HCT116 (cell line): ENCODE data around the gene FBXO42. TPM values are rescaled to one million over a fixed set of nuclear protein-coding genes. Genes with fewer than 3 reads are reported as not detected.

Experiments used
- ATAC-seq: fragments of 200-7000 bp; cut with Tn5 transposase; 2 replicates; pipeline ENCODE4 v1.9.1; 2020; ENCODE audit warnings: mild to moderate bottlenecking, moderate library complexity
- BruUV-seq: library from RNA; stranded (reverse); fragments of 400-500 nt; replicated peaks from 2 replicates; lab custom pipeline; 2021; lab: Mats Ljungman, UMichigan
- CTCF ChIA-PET: fragments of 300-600 bp; sonication (Branson Sonifier 250); formaldehyde crosslinking; loops from one replicate; lab custom pipeline; 2021; ENCODE audit warnings: antibody characterized with exemption; lab: Charles Lee
- POLR2A ChIA-PET: fragments of 300-600, 350-600 bp; sonication (Branson Sonifier 250); formaldehyde crosslinking; loops from one replicate; lab custom pipeline; 2021; ENCODE audit warnings: antibody characterized with exemption; lab: Charles Lee
- RAD21 ChIA-PET, 2 experiments: fragments of 300-600 bp; sonication (Branson Sonifier 250); formaldehyde crosslinking; loops; one replicate each; lab custom pipeline; 2023; ENCODE audit warnings: low total read pairs in 2 of 2; ENCODE audit not compliant: uncharacterized antibody in 2 of 2, unreplicated experiment in 2 of 2, low non-redundant PET in 1 of 2; lab: Charles Lee
- DNase-seq: peaks from one replicate; pipeline ENCODE4 v3.0.0-alpha.2; 2010; ENCODE audit warnings: low read depth, low spot score
- H2AFZ ChIP-seq: fragments of 200-600 bp; shearing (Covaris generic), sonication (generic); 2 replicates; pipeline ENCODE4 v1.6.1; 2017; ENCODE audit warnings: low read depth, mixed run types, mixed read lengths, antibody characterized with exemption, low read length; ENCODE audit not compliant: poor library complexity, severe bottlenecking
- H3K27ac ChIP-seq: 2 replicates; pipeline ENCODE4 v1.5.1; 2012; ENCODE audit warnings: low read depth, low read length
- H3K27me3 ChIP-seq: fragments of 200-600 bp; sonication (generic); 2 replicates; pipeline ENCODE4 v1.6.1; 2016; ENCODE audit warnings: mixed run types, low read length, mixed read lengths; ENCODE audit not compliant: insufficient read depth
- H3K36me3 ChIP-seq, 2 experiments: fragments of 200-500 bp in 1 of 2; fragments of 200-600 bp in 1 of 2; sonication (Bioruptor generic) in 1 of 2; sonication (generic) in 1 of 2; 2 replicates each; pipeline versions ENCODE4 v1.5.1 to v1.6.1; 2014 to 2016; ENCODE audit warnings: low read length in 2 of 2, inconsistent platforms in 1 of 2, mixed read lengths in 1 of 2, mixed run types in 1 of 2; ENCODE audit not compliant: insufficient read depth in 2 of 2, control insufficient read depth in 1 of 2
- H3K4me1 ChIP-seq, 2 experiments: fragments of 200-600 bp in 1 of 2; sonication (generic) in 1 of 2; 2 replicates each; pipeline versions ENCODE4 v1.5.1 to v1.6.1; 2012 to 2017; ENCODE audit warnings: low read length in 2 of 2, inconsistent platforms in 1 of 2, mild to moderate bottlenecking in 1 of 2, mixed read lengths in 1 of 2, mixed run types in 1 of 2, moderate library complexity in 1 of 2; ENCODE audit not compliant: insufficient read depth in 2 of 2, control insufficient read depth in 1 of 2
- H3K4me2 ChIP-seq: fragments of 200-600 bp; sonication (generic); 2 replicates; pipeline ENCODE4 v1.6.1; 2017; ENCODE audit warnings: mixed run types, low read length, mixed read lengths
- H3K4me3 ChIP-seq, 2 experiments: fragments of 200-600 bp in 1 of 2; sonication (generic) in 1 of 2; replicated peaks in 1 of 2; 2 replicates each; pipeline ENCODE4 v1.5.1; 2011 to 2016; ENCODE audit warnings: low read length in 2 of 2, control low read depth in 1 of 2, low read depth in 1 of 2, mild to moderate bottlenecking in 1 of 2, mixed read lengths in 1 of 2, mixed run types in 1 of 2
- H3K79me2 ChIP-seq: fragments of 200-600 bp; sonication (generic); 2 replicates; pipeline ENCODE4 v1.6.1; 2017; ENCODE audit warnings: mild to moderate bottlenecking, mixed run types, low read length, moderate library complexity, mixed read lengths; ENCODE audit not compliant: insufficient read depth
- H3K9ac ChIP-seq: fragments of 200-600 bp; sonication (generic); 2 replicates; pipeline ENCODE4 v1.6.1; 2016; ENCODE audit warnings: low read length, mixed read lengths
- H3K9me2 ChIP-seq: fragments of 200-600 bp; sonication (generic), shearing (Covaris generic); 2 replicates; pipeline ENCODE4 v1.6.1; 2017; ENCODE audit warnings: mixed run types, mild to moderate bottlenecking, moderate library complexity; ENCODE audit not compliant: insufficient read depth
- H3K9me3 ChIP-seq, 2 experiments: fragments of 200-500 bp in 1 of 2; fragments of 200-600 bp in 1 of 2; sonication (Bioruptor generic) in 1 of 2; sonication (generic) in 1 of 2; 2 replicates each; pipeline ENCODE4 v1.6.1; 2014 to 2017; ENCODE audit warnings: low read length in 2 of 2, mixed read lengths in 2 of 2, inconsistent platforms in 1 of 2, low read depth in 1 of 2, mild to moderate bottlenecking in 1 of 2, mixed run types in 1 of 2, moderate library complexity in 1 of 2; ENCODE audit not compliant: control insufficient read depth in 1 of 2, insufficient read depth in 1 of 2
- H4K20me1 ChIP-seq: fragments of 200-600 bp; sonication (generic), shearing (Covaris generic); 2 replicates; pipeline ENCODE4 v1.6.1; 2017; ENCODE audit warnings: mixed run types, mild to moderate bottlenecking, moderate library complexity; ENCODE audit not compliant: insufficient read depth
- ATF3 ChIP-seq: IDR thresholded peaks from 2 replicates; pipeline ENCODE4 v1.6.1; 2012
- CBX3 ChIP-seq: IDR thresholded peaks from 2 replicates; pipeline ENCODE4 v1.6.1; 2012; ENCODE audit warnings: low read depth
- CEBPB ChIP-seq: IDR thresholded peaks from 2 replicates; pipeline ENCODE4 v1.6.1; 2012; ENCODE audit warnings: low read depth
- CTCF ChIP-seq, 3 experiments: fragments of 200-600 bp in 1 of 3; sonication (generic) in 1 of 3; IDR thresholded peaks in 2 of 3; conservative IDR thresholded peaks in 1 of 3; 2 replicates each; pipeline ENCODE4 v1.5.1; 2012 to 2017; ENCODE audit warnings: low read depth in 2 of 3, low read length in 2 of 3, antibody characterized with exemption in 1 of 3, borderline replicate concordance in 1 of 3, control low read depth in 1 of 3, mild to moderate bottlenecking in 1 of 3, mixed read lengths in 1 of 3, mixed run types in 1 of 3, moderate library complexity in 1 of 3; ENCODE audit not compliant: insufficient read depth in 1 of 3
- EGR1 ChIP-seq: IDR thresholded peaks from 2 replicates; pipeline ENCODE4 v1.6.1; 2012; ENCODE audit warnings: low read depth
- EZH2 ChIP-seq: fragments of 200-600 bp; sonication (generic); IDR thresholded peaks from 2 replicates; pipeline ENCODE4 v1.6.1; 2017; ENCODE audit warnings: antibody characterized with exemption, mixed run types
- EZH2phosphoT487 ChIP-seq: fragments of 200-600 bp; IDR thresholded peaks from 2 replicates; pipeline ENCODE4 v1.6.1; 2018; ENCODE audit warnings: antibody characterized with exemption, borderline replicate concordance
- FOSL1 ChIP-seq: IDR thresholded peaks from 2 replicates; pipeline ENCODE4 v1.6.1; 2012; ENCODE audit warnings: low read depth
- JUND ChIP-seq: IDR thresholded peaks from 2 replicates; pipeline ENCODE4 v1.6.1; 2012
- MAX ChIP-seq: IDR thresholded peaks from 2 replicates; pipeline ENCODE4 v1.6.1; 2012
- POLR2A ChIP-seq: IDR thresholded peaks from 2 replicates; pipeline ENCODE4 v1.7.0; 2011; ENCODE audit warnings: borderline replicate concordance; ENCODE audit not compliant: insufficient read depth, insufficient read length; ENCODE audit errors: extremely low read depth
- POLR2AphosphoS5 ChIP-seq: IDR thresholded peaks from 2 replicates; pipeline ENCODE4 v1.6.1; 2011; ENCODE audit warnings: mild to moderate bottlenecking, low read depth, low read length, moderate library complexity
- RAD21 ChIP-seq: IDR thresholded peaks from 2 replicates; pipeline ENCODE4 v1.6.1; 2012; ENCODE audit warnings: low read depth, mild to moderate bottlenecking
- SIN3A ChIP-seq: IDR thresholded peaks from 2 replicates; pipeline ENCODE4 v1.6.1; 2012; ENCODE audit warnings: low read depth
- SRF ChIP-seq: IDR thresholded peaks from 2 replicates; pipeline ENCODE4 v1.6.1; 2012; ENCODE audit warnings: low read depth
- ZBTB33 ChIP-seq: IDR thresholded peaks from 2 replicates; pipeline ENCODE4 v1.6.1; 2011; ENCODE audit warnings: mild to moderate bottlenecking, low read length, moderate library complexity; ENCODE audit not compliant: insufficient replicate concordance; ENCODE audit errors: extremely low read depth
- ZFX ChIP-seq: fragments of 450-650 bp; IDR thresholded peaks from 2 replicates; pipeline ENCODE4 v1.6.1; 2017
- ZNF274 ChIP-seq: fragments of 200-500 bp; sonication (Bioruptor generic); IDR thresholded peaks from 2 replicates; pipeline ENCODE4 v1.6.1; 2014; ENCODE audit warnings: mild to moderate bottlenecking, low read depth, low read length, inconsistent platforms
- intact Hi-C: fragments of 100-400 bp; cut with micrococcal nuclease; formaldehyde crosslinking; loops from 2 replicates; pipeline ENCODE4 v1.10.0; 2022
- total RNA-seq: library from RNA; stranded (reverse); gene quantifications from one replicate; pipeline ENCODE4 v1.2.1, GENCODE V29; 2021; ENCODE audit not compliant: unreplicated experiment

FBXO42 gene
- total RNA-seq, 1 experiment from 2014 or later: 20.6 TPM

- no peak for TF ChIP-seq EGR1
- TF ChIP-seq SRF: no peak
- no peak for TF ChIP-seq MAX
- TF ChIP-seq ZFX: no peak
- TF ChIP-seq CTCF (IDR thresholded peaks at IDR 0.05 in 2 of 3, conservative IDR thresholded peaks at IDR 0.05 in 1 of 3; ENCODE audit: borderline replicate concordance in 1 of 3, insufficient read depth in 1 of 3, low read depth in 2 of 3, low read length in 2 of 3): no peak
- TF ChIP-seq RAD21: no peak
- no peak for TF ChIP-seq POLR2AphosphoS5
- no peak for TF ChIP-seq POLR2A
- no peak for TF ChIP-seq ZNF274
- TF ChIP-seq CBX3: no peak
- TF ChIP-seq FOSL1: no peak
- no peak for TF ChIP-seq ZBTB33
- TF ChIP-seq EZH2: no peak
- TF ChIP-seq ATF3: no peak
- no peak for TF ChIP-seq EZH2phosphoT487
- no peak for TF ChIP-seq JUND
- no peak for TF ChIP-seq SIN3A
- no peak for TF ChIP-seq CEBPB
These were observed 41.6 kb upstream of the FBXO42 start for GRCh38 chr1:16393570-16394521.

More at GRCh38 chr1:16393570-16394521, 41.6 kb upstream of the FBXO42 start:
- no TSS peak for BruUV-seq
- no peak overlapping the region for H3K4me2 ChIP-seq
- no peak overlapping the region for H3K9ac ChIP-seq
- H3K9me3 ChIP-seq: no peaks in the 10 kb centered on the region
- peaks cover 18% of the 10 kb centered on the region for H4K20me1 ChIP-seq
- ChIA-PET POLR2A (interaction anchor here (0.6 kb wide), 1 partner anchor 17 kb away, joined by 3 read pairs; no protein-coding TSS in a partner anchor), CTCF (interaction anchor here (0.6 to 0.9 kb wide), 2 partner anchors 30 to 227 kb away, joined by 3 read pairs; no protein-coding TSS in a partner anchor), RAD21 (no interaction called here)
- H3K27ac ChIP-seq: no peak overlapping the region
- intact Hi-C loops: no loop called here
- H2AFZ ChIP-seq: no peak overlapping the region
- no peak for DNase-seq
- no peak overlapping the region for H3K4me3 ChIP-seq
- peak; percentile 66 for ATAC-seq
- H3K4me1 ChIP-seq: peaks cover 0 to 10% of the 10 kb centered on the region in 2 experiments; a peak in 2 of 4 replicates
- peaks cover 55% of the 10 kb centered on the region for H3K79me2 ChIP-seq
- H3K27me3 ChIP-seq: no peaks in the 10 kb centered on the region
- H3K9me2 ChIP-seq: no peaks in the 10 kb centered on the region
- peaks cover 13 to 25% of the 10 kb centered on the region in 2 experiments; a peak in 3 of 4 replicates for H3K36me3 ChIP-seq
